ENCODE data around the gene TRIM8. TPM values are rescaled to one million over a fixed set of nuclear protein-coding genes. Genes with fewer than 3 reads are reported as not detected.

Gene TRIM8
- total and polyA plus RNA-seq, 2 of the 8 experiments (the other 6 are each of a cell fraction or from before 2014, with no cell fraction given), result 24.9 to 38.8 TPM

DNA sequence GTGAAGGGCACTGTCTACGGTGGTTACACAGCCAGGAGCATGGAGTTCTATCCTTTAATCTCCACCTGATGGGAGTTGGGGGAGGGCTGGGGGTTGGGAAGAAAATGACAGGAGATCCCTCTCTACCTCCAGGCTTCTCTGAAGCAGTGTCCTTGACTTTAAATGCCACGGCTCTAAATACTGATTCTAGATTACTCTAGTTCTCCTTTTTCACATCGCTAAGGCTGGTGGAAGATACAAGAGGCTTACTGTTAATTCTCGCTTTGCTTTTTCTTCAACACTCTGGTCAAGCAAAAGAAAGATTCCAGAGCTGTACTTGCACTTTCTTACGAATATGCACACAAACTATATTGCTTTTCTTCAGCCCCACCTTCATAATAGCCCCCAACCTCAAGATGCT, 39.5 kb downstream of the TRIM8 start (continued):
- no peak for TF ChIP-seq CHD7 (IDR thresholded peaks at IDR 0.05; ENCODE audit: insufficient replicate concordance, low read length)
